Endothelial cell (in vitro differentiated cells): ENCODE results near the gene ELP4. TPM values are rescaled to one million over a fixed set of nuclear protein-coding genes. Genes with fewer than 3 reads are reported as not detected.

ENCODE experiments used
- DNase-seq: peaks from one replicate; pipeline ENCODE4 v3.0.0; 2021; ENCODE audit warnings: low spot score
- H3K27ac Mint-ChIP-seq: one replicate; pipeline ENCODE4 v1.8.0; 2021; ENCODE audit warnings: mixed read lengths, inconsistent platforms; ENCODE audit not compliant: unreplicated experiment
- H3K27me3 Mint-ChIP-seq: one replicate; pipeline ENCODE4 v1.8.0; 2021; ENCODE audit warnings: mild to moderate bottlenecking, moderate library complexity, mixed read lengths, inconsistent platforms; ENCODE audit not compliant: unreplicated experiment
- H3K36me3 Mint-ChIP-seq: one replicate; pipeline ENCODE4 v1.8.0; 2021; ENCODE audit warnings: mild to moderate bottlenecking, low read depth, mixed read lengths, inconsistent platforms; ENCODE audit not compliant: unreplicated experiment
- H3K4me1 Mint-ChIP-seq: one replicate; pipeline ENCODE4 v1.8.0; 2021; ENCODE audit warnings: mild to moderate bottlenecking, mixed read lengths, inconsistent platforms; ENCODE audit not compliant: unreplicated experiment
- H3K4me3 Mint-ChIP-seq: one replicate; pipeline ENCODE4 v1.8.0; 2021; ENCODE audit warnings: mild to moderate bottlenecking, mixed read lengths, inconsistent platforms; ENCODE audit not compliant: unreplicated experiment
- H3K9me3 Mint-ChIP-seq: one replicate; pipeline ENCODE4 v1.8.0; 2021; ENCODE audit warnings: mixed read lengths, inconsistent platforms; ENCODE audit not compliant: unreplicated experiment
- total RNA-seq: library from RNA; stranded (reverse); fragmentation: NEBNext Ultra II Directional; extraction: Animal tissue kit (Norgen Biotek cat#: 25700); gene quantifications from one replicate; pipeline ENCODE4 v1.2.1, GENCODE V29; 2021; ENCODE audit not compliant: unreplicated experiment
- TF ChIP-seq, protein P1 (sequence below): fragments of 200-600 bp; sonication (generic); IDR thresholded peaks from one replicate; pipeline ENCODE4 v1.5.0; 2021; ENCODE audit warnings: antibody characterized with exemption; ENCODE audit not compliant: unreplicated experiment

Gene ELP4
- total RNA-seq, 1 donor from 2014 or later, result 9.5 TPM

DNA sequence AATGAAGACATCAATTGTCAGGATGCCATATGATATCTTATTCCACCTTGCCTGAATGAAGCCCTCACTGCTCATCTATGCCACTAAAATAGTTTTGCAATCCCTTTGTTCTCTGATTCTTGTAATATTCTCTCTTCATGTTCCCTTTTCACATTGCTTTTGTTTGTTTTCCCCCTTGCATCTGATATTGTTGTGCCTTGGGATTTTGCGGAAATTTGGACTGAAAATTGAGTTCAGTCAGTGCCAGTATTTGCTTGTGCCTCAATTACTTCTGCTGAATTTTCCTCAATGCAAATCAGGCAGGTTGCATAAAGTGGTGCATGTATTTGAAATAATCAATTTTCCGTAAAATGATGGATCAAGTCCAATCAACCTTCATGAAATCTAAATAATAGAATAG, 203.3 kb downstream of the ELP4 start:
- no peak overlapping the region for H3K27ac Mint-ChIP-seq

DNA sequence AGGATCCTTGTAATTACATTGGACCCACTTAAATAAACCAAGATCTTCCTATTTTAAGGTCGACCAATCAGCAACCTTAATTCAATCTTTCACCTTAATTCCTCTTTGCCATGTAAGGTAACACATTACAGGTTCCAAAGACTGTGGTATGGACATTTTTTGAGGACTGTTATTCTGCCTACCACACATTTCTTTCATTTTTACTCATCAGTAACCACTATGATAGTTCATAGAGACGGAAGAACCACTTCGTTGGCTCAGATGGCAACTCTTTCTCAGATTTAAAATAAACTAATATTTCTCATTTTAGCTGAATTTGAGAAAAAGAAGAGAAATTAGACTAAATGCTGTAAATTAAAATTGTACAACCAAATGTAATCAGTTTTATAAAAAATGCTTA, 205.3 kb downstream of the ELP4 start:
- no peak overlapping the region for H3K27ac Mint-ChIP-seq
- no peak overlapping the region for H3K4me3 Mint-ChIP-seq
- peaks cover 2% of the 10 kb centered on the region for H3K27me3 Mint-ChIP-seq
- DNase-seq, result no peak
- no peaks in the 10 kb centered on the region for H3K9me3 Mint-ChIP-seq
- H3K4me1 Mint-ChIP-seq, result no peaks in the 10 kb centered on the region
- TF ChIP-seq, protein P1, sequence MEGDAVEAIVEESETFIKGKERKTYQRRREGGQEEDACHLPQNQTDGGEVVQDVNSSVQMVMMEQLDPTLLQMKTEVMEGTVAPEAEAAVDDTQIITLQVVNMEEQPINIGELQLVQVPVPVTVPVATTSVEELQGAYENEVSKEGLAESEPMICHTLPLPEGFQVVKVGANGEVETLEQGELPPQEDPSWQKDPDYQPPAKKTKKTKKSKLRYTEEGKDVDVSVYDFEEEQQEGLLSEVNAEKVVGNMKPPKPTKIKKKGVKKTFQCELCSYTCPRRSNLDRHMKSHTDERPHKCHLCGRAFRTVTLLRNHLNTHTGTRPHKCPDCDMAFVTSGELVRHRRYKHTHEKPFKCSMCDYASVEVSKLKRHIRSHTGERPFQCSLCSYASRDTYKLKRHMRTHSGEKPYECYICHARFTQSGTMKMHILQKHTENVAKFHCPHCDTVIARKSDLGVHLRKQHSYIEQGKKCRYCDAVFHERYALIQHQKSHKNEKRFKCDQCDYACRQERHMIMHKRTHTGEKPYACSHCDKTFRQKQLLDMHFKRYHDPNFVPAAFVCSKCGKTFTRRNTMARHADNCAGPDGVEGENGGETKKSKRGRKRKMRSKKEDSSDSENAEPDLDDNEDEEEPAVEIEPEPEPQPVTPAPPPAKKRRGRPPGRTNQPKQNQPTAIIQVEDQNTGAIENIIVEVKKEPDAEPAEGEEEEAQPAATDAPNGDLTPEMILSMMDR, result no peak
- H3K36me3 Mint-ChIP-seq, result no peaks in the 10 kb centered on the region

More for the DNA sequence above, 203.3 kb downstream of the ELP4 start:
- no peaks in the 10 kb centered on the region for H3K9me3 Mint-ChIP-seq
- H3K36me3 Mint-ChIP-seq, result no peaks in the 10 kb centered on the region
- no peak for DNase-seq
- no peak overlapping the region for H3K4me3 Mint-ChIP-seq
- TF ChIP-seq, protein P1, result no peak
- no peaks in the 10 kb centered on the region for H3K4me1 Mint-ChIP-seq
- H3K27me3 Mint-ChIP-seq, result peaks cover 2% of the 10 kb centered on the region

DNA sequence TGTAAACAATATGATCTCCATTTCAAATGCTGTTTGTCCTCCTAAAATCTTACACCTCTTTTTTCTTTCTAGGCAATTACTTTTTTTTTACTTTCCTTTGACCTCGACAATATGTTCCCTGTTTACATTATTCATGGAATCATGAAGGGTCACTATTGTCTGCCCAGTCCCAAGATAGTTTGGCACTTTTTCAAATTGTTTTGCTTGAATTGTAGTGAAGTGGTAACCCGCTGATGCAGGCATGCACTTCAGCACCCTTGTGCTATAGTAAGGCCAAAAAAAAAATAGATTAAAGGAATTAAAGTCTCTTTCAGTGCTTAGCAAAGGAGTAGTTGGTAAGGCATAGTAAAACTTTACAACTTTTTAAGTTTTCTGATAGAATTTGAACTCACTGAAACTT, 210.7 kb downstream of the ELP4 start:
- Mint-ChIP-seq H3K27me3 (no peaks in the 10 kb centered on the region), H3K27ac (no peak overlapping the region), H3K9me3 (no peaks in the 10 kb centered on the region), H3K4me3 (no peak overlapping the region), H3K36me3 (no peaks in the 10 kb centered on the region), H3K4me1 (peaks cover 8% of the 10 kb centered on the region)
- TF ChIP-seq, protein P1, result no peak
- no peak for DNase-seq

DNA sequence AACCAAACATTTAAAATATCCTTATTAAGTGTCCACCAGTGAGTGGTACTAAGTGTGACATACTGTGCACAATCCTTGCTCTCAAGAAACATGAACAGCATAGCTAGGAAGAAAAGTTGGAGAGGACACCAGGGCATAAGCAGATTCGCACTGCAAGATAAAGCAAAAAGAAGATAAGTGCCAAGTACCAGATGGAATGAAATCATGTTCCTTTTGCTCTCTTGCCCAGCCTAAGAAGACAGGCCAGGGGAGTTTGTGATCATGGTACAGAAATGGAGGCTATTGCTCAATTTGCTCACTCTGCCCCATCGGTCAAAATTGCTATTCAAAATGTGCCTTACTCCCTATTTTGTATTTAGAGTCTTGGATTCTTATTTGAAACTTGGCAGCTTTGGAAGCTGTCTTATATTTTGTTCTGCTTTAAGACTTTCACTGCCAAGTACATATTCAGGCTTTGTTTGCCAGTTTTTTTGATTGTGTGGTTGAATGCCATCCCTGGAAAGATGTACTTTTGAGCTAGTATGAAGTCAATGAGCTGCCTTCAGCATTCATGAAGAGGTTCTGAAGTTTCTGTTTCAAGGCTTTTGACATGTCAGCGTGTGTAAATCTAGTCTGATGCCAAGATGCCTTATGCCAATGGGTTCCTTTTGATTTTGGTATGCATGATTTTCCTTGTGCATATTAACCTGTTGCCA, 211.3 kb downstream of the ELP4 start:
- no peaks in the 10 kb centered on the region for H3K36me3 Mint-ChIP-seq
- H3K27ac Mint-ChIP-seq, result no peak overlapping the region
- no peaks in the 10 kb centered on the region for H3K9me3 Mint-ChIP-seq
- H3K27me3 Mint-ChIP-seq, result no peaks in the 10 kb centered on the region
- H3K4me1 Mint-ChIP-seq, result peaks cover 8% of the 10 kb centered on the region
- TF ChIP-seq, protein P1, result no peak
- H3K4me3 Mint-ChIP-seq, result no peak overlapping the region
- no peak for DNase-seq

DNA sequence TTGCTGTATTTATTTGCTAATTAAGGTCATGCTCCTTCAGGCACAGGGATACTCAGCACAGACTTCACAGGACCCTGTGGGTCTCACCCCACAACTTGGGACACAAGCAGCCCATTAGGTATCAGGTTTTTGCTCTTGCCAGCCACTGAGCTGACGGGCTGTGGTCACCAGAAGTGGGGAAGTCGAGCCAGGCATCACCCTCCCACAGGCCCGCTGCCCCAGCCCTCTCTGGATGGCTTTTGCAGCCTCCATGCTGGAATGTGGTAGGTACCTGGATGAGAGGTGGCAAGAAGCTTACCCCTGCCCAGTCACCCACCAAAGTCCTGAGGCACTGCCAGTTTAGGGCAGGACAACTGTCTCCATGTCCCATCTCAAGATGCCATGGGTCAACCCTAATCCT, 213.2 kb downstream of the ELP4 start:
- peaks cover 8% of the 10 kb centered on the region for H3K4me1 Mint-ChIP-seq
- no peaks in the 10 kb centered on the region for H3K9me3 Mint-ChIP-seq
- H3K27ac Mint-ChIP-seq, result no peak overlapping the region
- DNase-seq, result no peak
- no peaks in the 10 kb centered on the region for H3K36me3 Mint-ChIP-seq
- H3K27me3 Mint-ChIP-seq, result no peaks in the 10 kb centered on the region
- TF ChIP-seq, protein P1, result no peak
- no peak overlapping the region for H3K4me3 Mint-ChIP-seq
